Lower lobe of right lung (tissue), 2 donors: Measurements from ENCODE around the gene GPR161. TPM values are rescaled to one million over a fixed set of nuclear protein-coding genes. Genes with fewer than 3 reads are reported as not detected.

Experiments
- ATAC-seq, 2 donors: fragments of 200-7000 bp; cut with Tn5 transposase; one replicate each; pipeline ENCODE4 v1.9.1; 2020 to 2022; ENCODE audit warnings: mild to moderate bottlenecking in 2 of 2, moderate library complexity in 2 of 2
- DNase-seq: peaks from one replicate; pipeline ENCODE4 v3.0.0-alpha.2; 2020
- H3K27ac ChIP-seq: fragments of 200-600 bp; one replicate; pipeline ENCODE4 v1.8.0; 2022
- H3K27me3 ChIP-seq: fragments of 200-600 bp; one replicate; pipeline ENCODE4 v1.8.0; 2022; ENCODE audit warnings: low read depth
- H3K36me3 ChIP-seq: fragments of 200-600 bp; one replicate; pipeline ENCODE4 v1.8.0; 2022; ENCODE audit warnings: mild to moderate bottlenecking
- H3K4me1 ChIP-seq: fragments of 200-600 bp; one replicate; pipeline ENCODE4 v1.8.0; 2022
- H3K4me3 ChIP-seq: fragments of 200-600 bp; one replicate; pipeline ENCODE4 v1.8.0; 2022; ENCODE audit warnings: mild to moderate bottlenecking
- H3K9me3 ChIP-seq: fragments of 200-600 bp; one replicate; pipeline ENCODE4 v1.8.0; 2022
- intact Hi-C: fragments of 100-400 bp; cut with DNase I; formaldehyde crosslinking; loops from one replicate; pipeline ENCODE4 v1.11.0; 2022
- total RNA-seq: library from RNA; stranded (reverse); fragmentation: NEBNext Ultra II Directional; extraction: Animal tissue kit (Norgen Biotek cat#: 25700); gene quantifications from one replicate; pipeline ENCODE4 v1.2.1, GENCODE V29; 2021
- TF ChIP-seq, protein P1 (sequence below): fragments of 200-600 bp; IDR thresholded peaks from one replicate; pipeline ENCODE4 v1.8.0; 2022; ENCODE audit warnings: antibody characterized with exemption, mild to moderate bottlenecking
- donor health status: DM: no; HTN: yes; CAD: no; lungs with severe emphysema.

GPR161 gene
- total RNA-seq, 1 donor from 2014 or later, result 9.6 TPM

DNA sequence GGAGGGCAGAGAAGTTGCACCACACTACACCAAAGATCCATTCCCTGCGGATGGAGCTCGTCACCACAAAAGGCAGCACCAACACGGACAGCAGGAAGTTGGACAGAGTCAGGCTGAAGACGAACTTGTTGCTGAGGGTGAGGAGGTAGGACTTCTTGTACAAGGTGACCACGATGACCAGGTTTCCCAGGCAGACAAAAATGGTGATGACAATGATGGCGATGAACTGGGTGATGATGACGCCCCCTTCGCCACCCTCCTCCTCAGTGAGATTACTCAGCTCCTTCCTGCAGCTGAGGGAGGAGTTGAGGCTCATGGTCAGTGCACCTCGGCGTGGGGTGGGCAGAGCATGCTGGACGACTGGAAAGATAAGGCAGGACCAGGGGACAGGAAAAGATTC lies 32.2 kb downstream of the GPR161 start:
- intact Hi-C loops, result no loop called here

DNA sequence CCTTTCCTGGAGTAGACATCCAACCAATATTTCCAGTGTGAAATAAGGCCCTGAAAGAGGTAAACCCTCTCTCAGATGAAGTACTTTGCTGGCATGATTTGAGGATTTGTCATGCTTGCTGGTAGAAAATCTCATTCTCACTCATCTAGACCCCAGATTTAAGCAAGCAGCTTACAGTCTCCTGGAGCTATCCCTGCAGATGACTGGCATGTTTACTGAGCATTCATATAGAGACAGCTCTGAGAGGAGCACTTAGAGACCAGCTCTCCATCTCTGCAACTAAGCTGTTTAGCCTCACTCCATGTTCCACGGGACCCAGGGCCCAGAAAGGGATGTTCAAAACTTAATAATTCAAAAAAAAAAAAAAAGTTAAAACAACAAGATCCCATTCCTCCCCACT lies 34.2 kb downstream of the GPR161 start:
- H3K4me1 ChIP-seq, result no peaks in the 10 kb centered on the region
- TF ChIP-seq, protein P1, sequence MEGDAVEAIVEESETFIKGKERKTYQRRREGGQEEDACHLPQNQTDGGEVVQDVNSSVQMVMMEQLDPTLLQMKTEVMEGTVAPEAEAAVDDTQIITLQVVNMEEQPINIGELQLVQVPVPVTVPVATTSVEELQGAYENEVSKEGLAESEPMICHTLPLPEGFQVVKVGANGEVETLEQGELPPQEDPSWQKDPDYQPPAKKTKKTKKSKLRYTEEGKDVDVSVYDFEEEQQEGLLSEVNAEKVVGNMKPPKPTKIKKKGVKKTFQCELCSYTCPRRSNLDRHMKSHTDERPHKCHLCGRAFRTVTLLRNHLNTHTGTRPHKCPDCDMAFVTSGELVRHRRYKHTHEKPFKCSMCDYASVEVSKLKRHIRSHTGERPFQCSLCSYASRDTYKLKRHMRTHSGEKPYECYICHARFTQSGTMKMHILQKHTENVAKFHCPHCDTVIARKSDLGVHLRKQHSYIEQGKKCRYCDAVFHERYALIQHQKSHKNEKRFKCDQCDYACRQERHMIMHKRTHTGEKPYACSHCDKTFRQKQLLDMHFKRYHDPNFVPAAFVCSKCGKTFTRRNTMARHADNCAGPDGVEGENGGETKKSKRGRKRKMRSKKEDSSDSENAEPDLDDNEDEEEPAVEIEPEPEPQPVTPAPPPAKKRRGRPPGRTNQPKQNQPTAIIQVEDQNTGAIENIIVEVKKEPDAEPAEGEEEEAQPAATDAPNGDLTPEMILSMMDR, result no peak
- intact Hi-C loops, result no loop called here

More for the DNA sequence above, 32.2 kb downstream of the GPR161 start:
- Histone ChIP-seq H3K27ac (no peak overlapping the region), H3K27me3 (no peaks in the 10 kb centered on the region), H3K9me3 (no peaks in the 10 kb centered on the region), H3K4me1 (no peaks in the 10 kb centered on the region), H3K36me3 (peaks cover 7% of the 10 kb centered on the region), H3K4me3 (no peak overlapping the region)
- TF ChIP-seq, protein P1, result no peak
- no peak for DNase-seq
- ATAC-seq, result no peak

DNA sequence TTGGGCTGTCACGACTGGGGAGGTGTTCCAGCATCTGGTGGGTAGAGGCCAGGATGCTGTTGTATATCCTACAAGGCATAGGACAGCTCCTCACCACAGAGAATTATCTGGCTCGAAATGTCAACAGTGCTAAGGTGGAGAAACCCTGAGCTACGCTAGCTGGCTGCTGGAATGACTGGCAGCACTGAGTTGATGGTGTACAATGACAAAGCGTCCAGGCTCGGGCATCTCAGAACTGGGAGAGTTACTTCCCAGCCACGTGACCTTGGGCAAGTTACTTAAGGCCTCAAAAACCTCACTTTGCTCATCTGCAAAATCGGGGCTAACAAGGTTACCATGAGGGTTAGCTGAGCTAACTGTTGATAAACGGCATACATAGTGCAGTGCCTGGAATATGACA lies 35.4 kb downstream of the GPR161 start:
- peaks cover 7% of the 10 kb centered on the region for H3K36me3 ChIP-seq
- DNase-seq (no peak), ATAC-seq (no peak)
- H3K27me3 ChIP-seq, result no peaks in the 10 kb centered on the region
- no peaks in the 10 kb centered on the region for H3K9me3 ChIP-seq
- TF ChIP-seq, protein P1, result no peak
- H3K4me3 ChIP-seq, result no peak overlapping the region
- intact Hi-C loops, result no loop called here
- no peak overlapping the region for H3K27ac ChIP-seq
- H3K4me1 ChIP-seq, result no peaks in the 10 kb centered on the region

More for the DNA sequence above, 34.2 kb downstream of the GPR161 start:
- DNase-seq (no peak), ATAC-seq (no peak)
- Histone ChIP-seq H3K9me3 (no peaks in the 10 kb centered on the region), H3K27ac (no peak overlapping the region), H3K27me3 (no peaks in the 10 kb centered on the region), H3K36me3 (peaks cover 7% of the 10 kb centered on the region), H3K4me3 (no peak overlapping the region)

DNA sequence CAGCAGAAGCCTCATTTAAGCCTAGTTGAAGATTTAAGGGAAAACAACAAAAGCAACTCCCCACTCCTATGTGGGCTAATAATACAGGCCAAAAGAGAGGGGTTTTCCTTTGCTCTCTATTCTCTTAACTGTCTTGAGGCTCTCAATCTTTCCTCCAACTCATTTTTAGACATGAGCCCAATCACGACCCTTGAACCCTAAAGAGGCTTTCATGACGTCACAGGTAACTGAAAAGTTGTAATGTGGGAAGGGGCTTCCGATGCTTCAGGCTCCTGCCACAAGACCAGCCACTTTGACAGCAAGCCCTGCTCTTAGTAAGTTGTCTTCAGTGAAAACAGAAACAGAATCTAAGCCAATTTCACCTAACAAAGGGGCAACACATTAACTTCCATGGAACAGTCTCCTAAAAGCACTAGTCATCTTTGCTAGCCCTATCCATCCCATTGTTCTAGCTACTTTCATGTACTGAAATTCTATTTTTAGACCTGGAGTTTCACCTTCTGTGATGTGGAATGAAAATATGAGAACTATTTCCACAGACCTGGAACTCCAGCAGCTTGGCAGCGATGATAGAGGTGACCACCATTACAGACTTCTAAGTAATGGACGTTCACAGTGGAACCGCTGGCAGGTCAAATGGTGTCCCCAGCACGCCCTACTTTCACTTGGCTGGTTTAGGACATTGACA lies 36.3 kb downstream of the GPR161 start:
- DNase-seq (no peak), ATAC-seq (no peak)
- TF ChIP-seq, protein P1, result no peak
- Histone ChIP-seq H3K4me3 (no peak overlapping the region), H3K27ac (no peak overlapping the region), H3K27me3 (no peaks in the 10 kb centered on the region), H3K4me1 (no peaks in the 10 kb centered on the region), H3K9me3 (no peaks in the 10 kb centered on the region), H3K36me3 (peaks cover 7% of the 10 kb centered on the region)
- intact Hi-C loops, result no loop called here

DNA sequence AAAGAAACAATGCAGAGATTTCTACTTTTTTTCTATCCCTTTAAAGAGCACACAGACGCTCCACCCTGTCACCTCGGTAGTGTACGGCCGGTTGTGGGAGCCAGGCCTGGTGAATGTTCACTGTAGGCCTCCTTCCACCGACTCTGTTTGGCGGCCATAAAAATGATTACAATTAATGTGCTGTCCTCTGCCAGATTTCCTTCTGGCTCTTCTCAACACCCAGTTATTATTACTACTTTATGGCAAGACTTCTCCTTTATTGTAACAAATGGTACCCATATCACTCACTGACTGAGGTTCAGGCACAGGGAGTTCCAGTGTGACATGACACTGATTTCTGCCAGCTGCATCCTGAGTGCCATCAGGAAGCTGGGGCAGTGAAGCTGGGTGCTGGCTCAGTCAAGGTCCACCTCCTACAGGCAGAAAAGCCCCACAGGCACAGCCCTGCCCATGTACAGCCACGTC lies 37.4 kb downstream of the GPR161 start:
- no peaks in the 10 kb centered on the region for H3K27me3 ChIP-seq
- ATAC-seq, result no peak
- no peak overlapping the region for H3K27ac ChIP-seq
- TF ChIP-seq, protein P1, result no peak
- H3K9me3 ChIP-seq, result no peaks in the 10 kb centered on the region
- peaks cover 7% of the 10 kb centered on the region for H3K36me3 ChIP-seq
- DNase-seq, result no peak
- H3K4me3 ChIP-seq, result no peak overlapping the region
- intact Hi-C loops, result no loop called here
- H3K4me1 ChIP-seq, result no peaks in the 10 kb centered on the region
